Left lung (tissue), 10 donors: ENCODE data around the gene PITPNM1. TPM values are rescaled to one million over a fixed set of nuclear protein-coding genes. Genes with fewer than 3 reads are reported as not detected.
A peak's percentile ranks its signal among the peaks of the same experiment; 100 is the strongest.

Experiments
- ATAC-seq: fragments of 200-7000 bp; cut with Tn5 transposase; one replicate; pipeline ENCODE4 v1.9.1; 2020; ENCODE audit warnings: moderate library complexity
- DNase-seq, 4 donors: peaks; one replicate each; pipeline ENCODE4 v3.0.0-alpha.2; 2013 to 2020
- H3K27ac ChIP-seq, 2 donors: fragments of 200-600 bp; sonication (generic) in 1 of 2; one replicate each; pipeline versions ENCODE4 v1.5.0 to v1.8.0; 2020 to 2021
- H3K27me3 ChIP-seq, 2 donors: fragments of 200-600 bp; sonication (generic) in 1 of 2; one replicate each; pipeline versions ENCODE4 v1.5.0 to v1.8.0; 2020 to 2021
- H3K36me3 ChIP-seq, 2 donors: fragments of 200-600 bp; sonication (generic) in 1 of 2; one replicate each; pipeline versions ENCODE4 v1.5.0 to v1.8.0; 2020 to 2021
- H3K4me1 ChIP-seq, 2 donors: fragments of 200-600 bp; one replicate each; pipeline ENCODE4 v1.8.0; 2021
- H3K4me3 ChIP-seq, 2 donors: fragments of 200-600 bp; sonication (generic) in 1 of 2; one replicate each; pipeline versions ENCODE4 v1.5.0 to v1.8.0; 2020 to 2021; ENCODE audit warnings: mild to moderate bottlenecking in 1 of 2
- H3K9me3 ChIP-seq, 2 donors: fragments of 200-600 bp; sonication (generic) in 1 of 2; one replicate each; pipeline versions ENCODE4 v1.5.0 to v1.8.0; 2020 to 2021
- intact Hi-C, 2 donors: fragments of 100-400 bp; cut with DNase I; formaldehyde crosslinking; loops; one replicate each; pipeline versions ENCODE4 v1.11.2 to v1.14.2; 2022
- polyA plus RNA-seq, 6 donors: library from polyadenylated mRNA; unstranded; fragments of 120-200 nt; gene quantifications; one replicate each; pipeline ENCODE4 v1.2.1, GENCODE V29; 2013; ENCODE audit not compliant: insufficient read length in 6 of 6
- total RNA-seq, 2 donors: library from RNA; stranded (reverse); fragmentation: NEBNext Ultra II Directional; extraction: Animal tissue kit (Norgen Biotek cat#: 25700); gene quantifications; one replicate each; pipeline ENCODE4 v1.2.1, GENCODE V29; 2021
- TF ChIP-seq, protein P1 (sequence below), 2 donors: fragments of 200-600 bp; sonication (generic) in 1 of 2; IDR thresholded peaks; one replicate each; pipeline versions ENCODE4 v1.5.0 to v1.8.0; 2021; ENCODE audit warnings: antibody characterized with exemption in 2 of 2
- donor health status: DM: no; HTN: yes; CAD: no.
- donor health status: DM: no; HTN: no; CAD: no.

PITPNM1 gene
- total and polyA plus RNA-seq, 8 donors: 15.5 to 55.5 (median 24.6) TPM

DNA sequence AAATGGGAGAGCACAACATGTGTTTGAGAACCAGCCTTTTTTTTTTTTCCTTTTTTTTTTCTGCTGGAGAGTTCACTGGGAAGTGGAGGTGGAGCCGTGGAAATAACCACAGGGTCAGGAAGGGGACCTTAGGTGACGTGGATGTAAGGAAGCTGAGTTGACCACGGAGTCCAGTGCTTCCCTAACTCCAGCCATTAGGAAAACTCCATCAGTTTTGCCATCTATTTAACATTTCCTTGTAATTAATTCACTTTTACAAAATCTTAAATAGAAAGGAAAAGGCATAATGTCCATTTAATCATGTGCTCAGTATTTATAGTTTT lies 4.8 kb upstream of the PITPNM1 start:
- Histone ChIP-seq H3K4me1 (peaks cover 18 to 32% of the 10 kb centered on the region in 2 donors), H3K9me3 (no peaks in the 10 kb centered on the region), H3K36me3 (peaks cover 0 to 7% of the 10 kb centered on the region in 2 donors), H3K4me3 (no peak overlapping the region), H3K27ac (no peak overlapping the region), H3K27me3 (peaks cover 0 to 40% of the 10 kb centered on the region in 2 donors)
- ATAC-seq (no peak), DNase-seq (no peak)
- intact Hi-C loops: no loop called here
- TF ChIP-seq, protein P1, sequence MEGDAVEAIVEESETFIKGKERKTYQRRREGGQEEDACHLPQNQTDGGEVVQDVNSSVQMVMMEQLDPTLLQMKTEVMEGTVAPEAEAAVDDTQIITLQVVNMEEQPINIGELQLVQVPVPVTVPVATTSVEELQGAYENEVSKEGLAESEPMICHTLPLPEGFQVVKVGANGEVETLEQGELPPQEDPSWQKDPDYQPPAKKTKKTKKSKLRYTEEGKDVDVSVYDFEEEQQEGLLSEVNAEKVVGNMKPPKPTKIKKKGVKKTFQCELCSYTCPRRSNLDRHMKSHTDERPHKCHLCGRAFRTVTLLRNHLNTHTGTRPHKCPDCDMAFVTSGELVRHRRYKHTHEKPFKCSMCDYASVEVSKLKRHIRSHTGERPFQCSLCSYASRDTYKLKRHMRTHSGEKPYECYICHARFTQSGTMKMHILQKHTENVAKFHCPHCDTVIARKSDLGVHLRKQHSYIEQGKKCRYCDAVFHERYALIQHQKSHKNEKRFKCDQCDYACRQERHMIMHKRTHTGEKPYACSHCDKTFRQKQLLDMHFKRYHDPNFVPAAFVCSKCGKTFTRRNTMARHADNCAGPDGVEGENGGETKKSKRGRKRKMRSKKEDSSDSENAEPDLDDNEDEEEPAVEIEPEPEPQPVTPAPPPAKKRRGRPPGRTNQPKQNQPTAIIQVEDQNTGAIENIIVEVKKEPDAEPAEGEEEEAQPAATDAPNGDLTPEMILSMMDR (IDR thresholded peaks at IDR 0.05): no peak

DNA sequence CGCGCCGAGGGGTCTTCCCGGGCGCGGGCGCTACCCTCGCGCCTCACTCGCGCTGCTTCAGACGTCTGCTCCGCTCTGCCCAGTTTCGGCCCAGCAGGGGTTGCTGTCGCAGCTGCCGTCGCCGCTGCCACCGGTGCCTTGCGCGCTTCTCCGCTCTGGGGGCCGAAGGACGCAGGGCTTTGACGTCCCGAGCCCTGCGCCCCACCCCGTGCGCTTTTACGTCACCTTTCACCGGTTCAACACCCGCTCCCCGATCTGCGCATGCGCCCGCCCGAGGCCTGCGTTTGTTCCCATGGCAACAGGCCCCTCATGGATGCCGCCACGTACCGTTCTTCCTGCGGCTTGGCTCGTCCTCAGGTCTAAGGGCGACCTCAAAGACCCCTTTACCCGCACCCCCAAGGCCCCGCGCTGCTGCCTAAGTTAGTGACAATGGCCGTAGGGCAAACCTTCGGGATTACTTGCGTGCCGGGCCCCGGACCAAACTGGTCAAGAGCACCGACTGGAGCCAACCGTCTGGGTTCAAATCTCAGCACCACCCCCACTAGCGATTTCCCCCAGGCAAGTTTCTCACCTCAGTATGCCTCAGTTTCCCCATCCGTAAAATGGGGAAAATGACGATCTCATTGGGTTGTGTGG lies 3.4 kb upstream of the PITPNM1 start:
- ATAC-seq (peak; percentile 52), DNase-seq (peak; percentile 93 to 98 (median 97))
- peak overlapping the region; percentile 97 to 99 for H3K27ac ChIP-seq
- peaks cover 0 to 49% of the 10 kb centered on the region in 2 donors for H3K27me3 ChIP-seq
- H3K9me3 ChIP-seq: no peaks in the 10 kb centered on the region
- TF ChIP-seq, protein P1 (IDR thresholded peaks at IDR 0.05): no peak
- intact Hi-C loops: loop anchor here in 1 of 2 donors (5.0 kb wide), 1 partner anchor 116 kb away; the partner anchor contains the start of gene RAD9A
- H3K4me1 ChIP-seq: peaks cover 21 to 46% of the 10 kb centered on the region in 2 donors
- peak overlapping the region; percentile 83 to 94 for H3K4me3 ChIP-seq
- peaks cover 0 to 7% of the 10 kb centered on the region in 2 donors for H3K36me3 ChIP-seq

- DNase-seq (peak; percentile 90 to 100 (median 98)), ATAC-seq (peak; percentile 82)
- H3K4me1 ChIP-seq: peaks cover 24 to 52% of the 10 kb centered on the region in 2 donors
- TF ChIP-seq, protein P1 (IDR thresholded peaks at IDR 0.05): no peak
- H3K27ac ChIP-seq: peak within 1 kb of the TSS; percentile 97 to 99
- peaks cover 0 to 7% of the 10 kb centered on the region in 2 donors for H3K36me3 ChIP-seq
- H3K27me3 ChIP-seq: peaks cover 0 to 46% of the 10 kb centered on the region in 2 donors
- peak within 1 kb of the TSS; percentile 83 to 94 for H3K4me3 ChIP-seq
- intact Hi-C loops: loop anchor here in 1 of 2 donors (5.0 kb wide), 1 partner anchor 116 kb away; the partner anchor contains the start of gene RAD9A
- no peaks in the 10 kb centered on the region for H3K9me3 ChIP-seq
These were observed 2.8 kb upstream of the PITPNM1 start, which contains the start of gene CDK2AP2 for GRCh38 chr11:67507864-67508485. CDK2AP2 (minus strand) TSS chr11:67508162; CDS start chr11:67508082, 80 bp downstream.

DNA sequence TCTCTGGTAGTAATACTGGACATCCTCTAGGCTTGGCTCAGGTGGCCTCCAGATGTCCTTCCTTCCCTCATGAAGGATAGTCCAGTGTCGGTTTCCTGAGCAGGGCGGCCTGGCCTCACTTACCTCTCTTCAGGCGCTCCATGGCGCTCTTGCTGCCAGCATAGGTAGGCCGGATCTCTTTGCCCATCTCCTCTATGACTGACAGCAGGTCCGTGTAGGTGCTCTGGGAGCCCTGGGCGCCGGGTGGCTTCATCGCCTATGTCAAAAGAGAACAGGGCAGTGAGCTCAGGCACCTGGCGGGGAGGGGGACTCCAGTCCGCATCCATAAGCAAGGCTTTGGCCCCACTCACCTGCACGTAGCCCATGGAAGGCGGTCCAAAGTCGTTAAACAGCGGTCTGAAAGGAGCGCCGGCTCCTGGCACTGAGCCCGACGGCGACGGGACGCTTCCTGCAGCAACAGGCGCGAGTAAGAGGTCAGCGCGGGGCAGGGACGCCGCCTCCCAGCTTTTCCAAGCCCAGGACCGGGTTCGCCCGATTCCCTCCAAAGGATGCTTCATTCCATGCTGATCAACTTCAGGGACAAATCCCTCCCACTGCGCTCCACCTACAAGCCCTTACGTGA lies 2.2 kb upstream of the PITPNM1 start:
- DNase-seq: no peak
- Histone ChIP-seq H3K27ac (peak overlapping the region; percentile 97 to 99), H3K36me3 (peaks cover 0 to 12% of the 10 kb centered on the region in 2 donors), H3K4me1 (peaks cover 24 to 55% of the 10 kb centered on the region in 2 donors), H3K27me3 (peaks cover 0 to 41% of the 10 kb centered on the region in 2 donors), H3K9me3 (no peaks in the 10 kb centered on the region), H3K4me3 (peak overlapping the region; percentile 83 to 94)
- intact Hi-C loops: loop anchor here in 1 of 2 donors (5.0 kb wide), 1 partner anchor 115 kb away; the partner anchor contains the start of gene RAD9A
- TF ChIP-seq, protein P1 (IDR thresholded peaks at IDR 0.05): no peak
- peak; percentile 28 for ATAC-seq
